NCI-H2227 (cell line): ENCODE results near the gene ADCY6.
A peak's percentile ranks its signal among the peaks of the same experiment; 100 is the strongest.

ENCODE experiments used
- DNase-seq: peaks from one replicate; lab custom pipeline; 2025; ENCODE audit not compliant: unreplicated experiment; lab: John Stamatoyannopoulos, UW

Gene ADCY6

DNA sequence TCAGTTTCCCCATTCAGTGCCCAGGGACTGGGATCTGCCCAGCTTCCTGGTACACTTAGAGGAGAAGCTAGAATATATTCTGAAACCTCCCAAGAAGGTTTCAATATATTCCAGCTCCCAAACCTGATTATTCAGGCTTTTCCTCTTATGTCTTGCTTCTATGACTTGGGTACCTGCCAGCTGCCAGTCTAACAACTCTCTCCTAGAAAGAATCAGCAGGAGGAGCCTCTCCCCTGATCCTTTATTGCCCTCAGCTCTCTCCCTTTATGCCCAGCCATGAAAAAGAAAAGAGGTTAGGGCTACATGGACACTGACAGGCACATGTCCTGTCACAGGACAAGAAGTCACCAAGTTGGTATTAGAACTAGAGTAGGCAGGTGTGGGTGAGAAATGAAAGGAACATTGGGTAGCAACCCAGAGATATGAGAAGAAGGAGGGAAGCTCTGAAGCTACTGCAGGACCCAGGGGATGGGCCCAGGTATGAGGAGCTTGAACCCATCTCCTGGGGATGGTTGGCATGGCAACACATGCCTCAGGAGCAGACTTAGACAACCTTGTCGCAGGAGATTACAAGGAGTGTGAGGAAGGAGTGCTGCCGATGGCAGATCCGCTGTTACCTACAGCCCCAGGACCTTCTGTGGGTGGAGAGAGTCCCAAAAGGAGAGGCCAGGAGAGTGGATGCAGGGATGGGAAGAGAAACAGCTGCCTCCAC, 27.4 kb upstream of the ADCY6 start:
- DNase-seq: no peak

DNA sequence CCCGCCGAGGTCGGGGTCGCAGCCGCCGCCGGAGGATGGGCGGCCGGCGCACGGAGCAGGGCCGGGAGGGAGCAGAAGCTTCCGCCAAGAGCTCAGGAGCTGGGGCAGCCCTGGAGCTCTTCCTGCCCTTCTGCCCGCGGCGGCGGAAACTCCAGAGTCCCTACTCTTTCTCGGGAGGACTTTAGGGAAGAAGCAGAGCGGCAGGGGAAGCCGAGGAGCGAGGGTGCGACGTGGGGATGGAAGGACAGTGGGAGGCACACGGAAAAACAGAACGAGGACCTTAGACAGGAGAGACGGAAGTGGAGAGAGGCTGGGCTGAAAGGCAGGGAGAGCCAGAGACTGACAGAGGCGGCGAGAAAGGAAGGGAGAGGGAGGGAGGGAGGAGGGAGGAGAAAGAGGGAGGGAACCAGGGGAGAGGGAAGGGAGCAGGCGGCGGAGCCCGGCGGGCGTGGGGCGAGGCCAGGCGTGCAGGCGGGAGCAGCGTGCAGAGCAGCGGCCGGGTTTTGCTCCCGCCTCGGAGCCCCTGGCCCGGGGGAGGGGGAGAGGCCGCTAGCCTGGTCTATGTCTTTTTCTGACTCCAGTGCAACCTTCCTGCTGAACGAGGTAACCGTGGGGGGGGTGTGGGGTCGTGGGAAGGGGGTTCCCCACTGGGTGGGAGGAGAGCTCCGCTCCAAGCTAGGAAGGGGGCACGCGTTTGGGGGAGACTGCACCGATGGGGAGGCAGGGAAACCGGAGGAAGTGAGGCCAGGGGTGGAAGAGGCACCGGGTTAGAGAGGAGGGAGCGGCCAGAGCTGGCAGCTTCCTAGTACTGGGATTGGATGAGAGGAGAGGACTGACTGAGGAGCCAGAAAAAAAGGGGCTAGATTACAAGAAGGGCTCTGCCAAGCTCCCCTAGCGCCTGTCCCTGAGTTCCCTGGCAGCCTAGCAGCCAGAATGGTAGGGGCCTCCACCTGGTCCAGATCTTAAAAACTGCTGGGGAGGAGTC, 26.5 kb upstream of the ADCY6 start:
- peak; percentile 81 for DNase-seq

DNA sequence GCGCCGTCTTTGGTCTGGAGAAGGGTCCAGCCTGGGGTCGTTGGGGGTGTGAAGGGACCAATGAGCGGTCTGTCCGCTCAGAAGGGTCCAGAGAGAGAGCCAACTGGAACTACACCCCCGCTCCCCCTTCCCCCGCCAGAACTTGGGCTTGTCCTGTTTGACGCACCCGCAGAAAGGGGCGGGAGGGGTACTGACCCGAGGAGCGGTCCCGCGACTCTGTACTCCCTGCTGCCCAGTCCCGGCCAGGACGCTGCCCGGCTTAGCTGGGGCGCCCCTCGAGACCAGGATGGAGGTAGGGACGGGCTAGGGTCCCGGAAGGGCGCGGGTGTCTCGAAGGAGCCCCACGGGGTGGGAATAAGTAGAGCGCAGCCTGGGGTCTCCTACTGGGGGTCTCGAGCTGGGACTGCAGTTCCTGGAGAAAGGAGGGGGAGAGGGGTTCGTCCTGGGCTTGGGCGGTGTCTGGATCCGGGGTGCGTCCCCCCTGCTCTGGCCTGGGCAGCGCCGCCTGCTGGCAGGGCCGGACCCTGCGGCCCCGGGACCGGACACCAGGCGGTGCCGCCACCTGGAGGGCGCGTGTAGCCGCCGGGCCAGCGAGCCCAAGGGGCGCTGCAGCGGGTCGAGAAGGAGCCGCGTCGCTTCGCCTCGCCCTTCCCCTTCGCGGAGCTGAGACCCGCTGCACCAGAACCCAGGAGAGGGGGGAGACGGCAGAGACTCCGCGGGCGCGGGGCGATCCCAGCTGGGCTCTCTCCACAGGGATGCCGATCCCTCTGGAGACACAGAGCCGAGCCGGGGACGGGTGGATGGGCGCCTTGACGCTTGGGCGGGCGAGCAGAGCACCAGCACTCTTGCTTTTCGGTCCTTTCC, 25.6 kb upstream of the ADCY6 start:
- DNase-seq: peak; percentile 77

DNA sequence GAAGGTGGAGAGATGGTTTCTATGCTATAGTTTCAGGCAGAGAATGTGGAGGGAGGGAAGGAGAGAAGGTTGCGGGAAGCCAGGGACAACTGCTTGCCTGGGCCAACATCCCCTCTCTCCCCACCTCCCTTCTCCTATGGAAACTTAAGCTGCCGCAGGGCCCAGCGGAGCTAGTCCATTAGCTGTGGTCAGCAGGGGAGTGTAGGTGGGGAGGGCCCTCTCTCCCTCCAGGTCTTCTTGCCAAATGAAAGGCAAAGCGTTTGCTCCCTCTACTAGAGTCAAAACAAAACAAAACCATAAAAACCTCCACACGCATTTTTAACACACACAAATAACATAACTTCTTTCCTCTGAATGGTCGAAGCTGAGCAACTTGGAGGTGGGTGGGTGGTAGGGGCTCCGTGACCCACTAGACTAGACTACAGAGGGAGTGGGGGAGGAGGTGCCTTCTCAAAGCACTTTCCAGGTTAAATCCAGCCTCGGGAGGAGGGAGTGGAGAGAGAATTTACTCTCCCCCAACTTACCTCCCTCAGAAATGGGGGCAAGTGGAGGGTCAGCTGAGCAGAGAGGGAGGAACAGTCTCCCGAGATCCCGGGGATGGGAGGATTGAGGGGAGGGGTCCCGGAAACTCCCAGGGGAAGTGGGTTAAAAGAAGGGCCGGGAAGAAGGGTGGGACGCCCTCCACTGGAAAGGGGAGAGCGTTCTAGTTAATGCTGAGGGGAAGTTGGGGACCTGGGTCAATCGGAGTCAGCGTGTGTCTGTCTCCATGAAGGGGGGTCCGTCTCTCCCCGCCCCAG, 24.8 kb upstream of the ADCY6 start:
- DNase-seq: no peak

DNA sequence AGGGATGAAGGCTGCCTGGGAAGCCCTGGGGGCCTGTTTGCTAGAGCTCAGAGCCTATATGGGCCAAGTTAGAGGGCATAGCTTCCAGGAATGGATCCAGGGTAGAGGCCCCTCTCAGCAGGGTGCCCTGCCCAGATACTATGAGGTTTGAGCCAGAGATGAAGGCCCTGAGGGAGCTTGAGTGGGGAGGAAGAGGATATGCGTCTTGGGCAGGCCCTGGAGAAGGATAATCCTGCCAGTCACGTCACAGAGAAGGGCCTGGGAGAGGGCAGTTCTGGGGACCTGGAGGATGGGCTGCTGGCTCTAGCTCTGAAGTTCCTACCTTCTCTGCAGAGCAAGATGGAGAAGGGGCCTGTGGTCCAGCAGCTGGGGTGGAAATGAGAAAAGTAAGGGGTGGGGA, 23.5 kb upstream of the ADCY6 start:
- DNase-seq: no peak

DNA sequence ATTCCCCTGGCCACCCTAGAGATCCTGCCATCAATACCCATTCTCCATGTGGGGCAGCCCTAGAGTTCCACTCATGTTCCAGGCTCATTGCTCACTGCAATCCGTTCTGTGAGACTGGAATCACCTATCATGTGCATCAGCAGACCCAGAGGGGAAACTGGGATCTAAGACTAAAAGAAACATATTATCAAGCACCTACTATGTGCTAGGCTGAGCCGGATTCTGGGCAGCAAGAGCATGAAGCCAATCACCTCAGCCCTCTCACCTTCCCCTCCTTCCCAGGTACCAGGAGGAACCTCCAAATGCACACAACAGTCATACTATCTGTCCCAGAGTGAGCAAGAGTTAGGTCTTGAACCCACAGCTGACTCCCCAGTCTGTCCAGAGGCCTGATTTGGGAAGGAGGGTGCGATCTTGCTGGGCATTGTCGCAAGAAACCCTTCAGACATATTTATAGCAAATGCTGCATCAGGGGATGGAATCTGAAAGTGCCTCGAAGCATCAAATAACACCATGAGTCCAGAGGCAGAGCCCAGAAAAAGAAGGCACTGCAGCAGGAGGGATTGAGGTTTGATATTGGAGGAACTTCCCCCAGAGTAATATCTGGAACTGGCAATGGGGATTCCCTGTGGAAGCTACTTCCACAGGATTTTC, 22.7 kb upstream of the ADCY6 start:
- no peak for DNase-seq

DNA sequence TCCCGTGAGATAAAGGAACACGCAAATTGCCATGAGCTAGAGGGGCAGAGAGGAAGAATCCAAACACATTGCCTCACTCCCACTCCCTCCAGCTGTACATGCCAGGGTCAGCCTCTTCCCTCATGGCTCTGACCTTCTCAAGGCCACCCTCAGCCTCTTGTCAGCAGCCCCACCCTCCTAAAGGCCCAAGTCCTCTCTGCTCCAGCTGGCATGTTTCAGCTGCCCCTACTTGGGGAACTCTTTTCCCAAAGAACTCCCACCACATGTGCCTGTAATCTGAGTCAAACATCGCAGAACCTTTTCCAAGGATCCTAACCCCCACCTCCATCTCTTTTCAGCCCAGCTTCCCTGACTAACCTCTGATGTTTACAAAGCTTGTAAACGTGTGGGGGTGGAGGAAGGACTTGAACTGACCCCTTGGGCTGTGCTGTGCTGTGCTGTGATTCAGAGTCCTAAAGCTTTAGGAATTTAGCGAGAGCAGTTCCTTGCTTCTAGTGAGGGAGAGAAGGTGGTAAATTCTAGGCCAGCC, 22.1 kb upstream of the ADCY6 start:
- DNase-seq: no peak

DNA sequence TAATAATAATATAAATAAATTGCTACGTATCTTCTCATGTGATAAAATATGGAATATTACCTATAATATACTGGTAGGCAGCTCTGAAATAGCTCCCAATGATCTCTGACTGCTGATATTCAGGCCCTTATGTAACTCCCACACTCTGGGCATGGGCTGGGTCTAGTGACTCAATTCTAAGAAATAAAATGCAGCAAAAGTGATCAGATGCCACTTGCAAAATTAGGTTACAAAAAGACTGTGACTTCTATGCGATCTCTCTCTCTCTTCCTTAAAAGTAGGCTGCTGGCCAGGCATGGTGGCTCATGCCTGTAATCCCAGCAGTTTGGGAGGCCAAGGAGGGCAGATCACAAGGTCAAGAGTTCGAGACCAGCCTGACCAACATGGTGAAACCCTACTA, 19.1 kb upstream of the ADCY6 start:
- DNase-seq: no peak

DNA sequence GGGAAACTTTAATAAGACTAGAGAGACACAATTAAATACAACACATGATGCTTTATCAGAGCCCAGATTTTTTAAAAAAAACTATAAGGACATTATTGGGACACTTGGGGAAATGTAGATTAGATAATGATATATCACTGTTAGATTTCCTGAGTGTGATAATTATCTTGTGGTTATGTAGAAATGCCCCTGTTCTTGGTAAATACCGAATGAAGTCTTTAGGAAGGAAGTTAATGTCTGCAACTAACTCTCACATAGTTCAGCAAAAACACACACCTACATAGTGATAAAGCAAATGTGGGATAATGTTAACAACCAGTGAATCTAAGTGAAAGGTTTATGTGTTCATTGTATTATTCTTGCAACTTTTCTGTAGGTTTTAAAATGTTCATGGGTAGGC, 14.8 kb upstream of the ADCY6 start:
- DNase-seq: no peak

DNA sequence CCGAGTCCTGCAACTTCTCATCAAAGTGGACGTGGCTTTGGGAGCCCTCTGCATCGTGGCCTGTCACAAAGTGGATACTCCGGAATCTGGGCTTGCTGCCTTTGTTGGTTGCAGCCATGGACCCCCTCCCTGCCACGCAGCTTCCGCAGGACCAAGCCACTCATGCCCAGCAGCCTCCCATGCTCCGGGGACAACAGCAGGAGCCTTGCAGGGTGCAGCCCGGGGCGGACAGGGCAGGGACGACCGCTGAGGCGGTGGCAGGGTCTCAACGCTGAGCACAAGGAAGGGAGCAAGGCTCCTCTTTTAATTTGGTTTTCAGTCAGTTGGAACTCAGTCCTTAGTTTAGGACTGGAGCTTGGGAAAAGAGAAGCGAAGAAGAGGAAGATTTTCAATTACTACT, 12.1 kb upstream of the ADCY6 start:
- DNase-seq: no peak

DNA sequence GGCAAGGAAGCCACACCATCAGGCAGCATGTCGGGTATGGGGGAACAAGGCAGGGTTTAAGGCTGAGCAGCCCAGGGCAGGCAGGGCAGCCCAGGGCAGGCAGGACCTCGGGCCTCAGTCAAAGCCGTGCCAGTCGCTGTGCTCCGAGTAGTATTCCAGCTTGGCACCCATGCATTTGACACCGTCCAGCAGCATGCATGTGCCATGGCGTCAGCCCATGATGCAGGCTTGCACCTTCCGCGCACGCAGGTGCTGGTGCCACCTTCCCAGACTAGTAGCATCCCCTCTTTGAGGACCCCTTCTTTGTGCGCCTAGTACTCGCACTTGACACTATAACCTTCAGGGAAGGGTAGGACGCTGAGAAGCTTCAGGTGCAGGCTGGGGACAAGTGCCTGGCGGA, 11.6 kb upstream of the ADCY6 start:
- no peak for DNase-seq

DNA sequence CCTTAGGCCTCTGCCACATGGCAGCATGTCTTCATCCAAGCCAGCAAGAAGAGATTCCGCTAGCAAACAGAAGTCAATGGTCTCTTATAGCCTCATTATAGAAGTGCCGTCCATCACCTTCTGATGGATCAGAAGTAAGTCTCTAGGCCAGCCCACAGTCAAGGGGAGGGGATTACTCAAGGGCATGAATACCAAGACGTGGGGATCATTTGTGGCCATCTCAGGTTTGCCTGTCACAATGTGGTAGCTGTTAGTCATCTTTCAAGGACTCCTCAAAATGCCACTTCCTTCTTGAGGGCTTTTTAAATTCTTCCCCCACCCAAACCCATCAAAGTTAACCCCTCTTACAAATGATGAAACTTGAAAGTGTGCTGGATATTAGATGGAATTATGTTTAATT, 8.1 kb upstream of the ADCY6 start:
- no peak for DNase-seq

DNA sequence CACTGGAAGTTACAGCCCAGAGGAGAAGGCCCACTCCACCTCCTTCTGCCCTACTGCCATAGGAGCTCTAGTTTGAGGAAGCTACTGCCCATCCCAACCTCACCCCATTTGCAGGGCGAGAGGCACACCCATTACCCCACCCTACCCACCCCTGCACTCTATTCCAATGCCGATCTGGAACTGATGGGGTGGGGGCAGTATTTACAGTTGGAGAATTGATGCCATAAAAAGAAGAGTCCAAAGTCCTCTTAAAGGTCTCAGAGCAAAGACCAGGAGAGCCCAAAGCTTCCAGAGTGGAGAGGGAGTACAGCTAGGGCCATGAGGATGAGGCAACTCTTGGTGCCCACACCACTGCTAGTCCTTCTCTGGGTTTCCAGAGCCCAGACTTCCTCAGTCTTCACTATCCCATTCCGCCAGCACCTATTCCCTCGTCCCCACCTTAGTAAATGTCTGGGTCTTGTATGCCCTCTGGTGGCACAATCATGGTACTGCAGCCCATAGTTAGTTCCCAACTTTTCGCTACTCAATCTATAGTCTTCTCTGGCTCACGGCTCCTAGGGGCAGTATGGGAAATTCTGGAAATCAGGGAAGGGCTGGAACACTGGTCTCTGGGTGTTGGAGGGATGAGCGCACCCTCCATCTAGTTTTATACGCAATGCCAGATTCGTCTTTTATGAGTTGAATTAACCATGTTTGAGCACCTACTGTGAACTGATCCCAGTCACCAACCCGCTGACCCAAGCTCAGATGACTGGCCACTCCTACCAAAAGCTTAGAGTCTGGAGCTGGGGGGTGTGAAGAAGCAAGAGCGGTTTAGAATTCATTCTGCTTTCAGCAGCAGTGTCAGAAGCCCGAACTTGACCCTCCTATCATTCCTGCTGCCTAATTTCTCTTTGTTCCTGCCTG, 6.9 kb upstream of the ADCY6 start:
- peak; percentile 72 for DNase-seq

DNA sequence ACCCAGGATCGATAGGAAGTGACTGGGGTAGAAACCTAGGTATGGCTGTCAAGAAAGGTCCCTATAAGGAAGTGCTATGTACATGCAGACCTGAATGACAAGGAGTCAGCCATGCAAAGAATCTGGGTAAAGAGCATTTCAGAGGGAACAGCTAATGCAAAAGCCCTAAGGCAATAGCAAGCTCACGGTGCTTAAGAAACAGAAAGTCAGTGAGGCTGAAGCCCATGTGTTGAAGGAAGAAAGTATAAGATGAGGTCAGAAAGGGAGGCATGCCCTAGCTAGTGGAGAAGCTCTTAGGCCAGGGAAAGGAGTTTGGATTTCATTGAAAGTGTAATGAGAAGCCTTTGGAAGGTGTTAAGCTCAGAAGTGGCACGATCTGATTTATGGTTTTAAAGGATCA, 6.0 kb upstream of the ADCY6 start:
- no peak for DNase-seq

DNA sequence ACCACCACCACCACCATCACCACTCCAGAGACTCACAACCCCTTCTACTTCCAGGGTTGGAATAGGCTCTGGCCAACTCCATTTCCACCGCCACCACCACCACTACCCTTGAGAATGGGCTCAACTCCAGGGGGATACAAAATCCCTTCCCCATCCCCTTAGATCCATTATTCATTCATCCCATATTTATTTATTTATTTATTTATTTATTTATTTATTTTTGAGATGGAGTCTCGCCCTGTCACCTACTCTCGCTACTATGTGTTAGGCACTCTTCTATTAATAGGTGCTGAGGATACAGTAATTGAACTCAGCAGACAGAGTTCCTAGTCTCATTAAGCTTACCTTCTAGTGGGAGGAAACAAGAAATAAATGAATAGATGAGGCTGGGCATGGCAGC, 4.8 kb upstream of the ADCY6 start:
- DNase-seq: no peak

DNA sequence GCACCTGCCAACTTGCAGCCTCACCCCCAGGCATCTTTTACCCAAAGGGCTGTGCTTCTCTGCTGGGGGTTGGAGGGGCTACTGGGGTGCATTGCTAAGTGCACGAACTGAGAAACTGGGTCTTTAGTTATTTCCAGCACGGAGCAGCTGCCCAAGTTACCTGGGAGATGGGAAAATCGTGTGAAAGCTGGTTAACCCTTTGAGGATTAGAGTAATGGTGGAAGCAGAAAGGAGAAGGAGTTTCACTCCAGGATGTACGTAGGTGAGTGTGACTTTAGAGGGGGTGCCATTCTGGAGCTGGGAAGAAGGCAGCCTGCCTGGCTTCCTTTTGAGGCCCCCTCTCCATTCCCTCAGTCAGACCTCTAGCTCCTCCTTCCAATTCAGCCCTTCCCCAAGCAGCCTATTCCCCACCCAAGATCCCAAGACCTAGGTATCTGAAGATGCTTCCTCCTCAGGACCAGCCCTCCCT, 1.0 kb upstream of the ADCY6 start:
- no peak for DNase-seq

DNA sequence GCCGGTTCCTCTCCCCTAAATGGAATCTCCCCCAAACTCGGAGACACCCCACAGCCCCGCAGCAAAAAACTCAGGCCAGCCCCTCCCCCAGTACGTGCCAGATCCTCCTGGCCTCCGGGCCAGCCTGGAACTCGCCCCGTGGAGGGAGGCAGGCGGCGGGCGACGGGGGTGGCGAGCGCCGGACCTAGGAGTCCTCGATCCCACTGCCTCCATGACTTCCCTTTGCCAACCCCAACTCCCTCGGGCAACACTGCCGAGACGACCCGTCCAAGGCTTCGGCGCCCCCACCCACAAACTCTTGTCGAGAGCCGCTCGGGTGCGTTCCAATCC, 400 bp downstream of the ADCY6 start:
- DNase-seq: no peak

DNA sequence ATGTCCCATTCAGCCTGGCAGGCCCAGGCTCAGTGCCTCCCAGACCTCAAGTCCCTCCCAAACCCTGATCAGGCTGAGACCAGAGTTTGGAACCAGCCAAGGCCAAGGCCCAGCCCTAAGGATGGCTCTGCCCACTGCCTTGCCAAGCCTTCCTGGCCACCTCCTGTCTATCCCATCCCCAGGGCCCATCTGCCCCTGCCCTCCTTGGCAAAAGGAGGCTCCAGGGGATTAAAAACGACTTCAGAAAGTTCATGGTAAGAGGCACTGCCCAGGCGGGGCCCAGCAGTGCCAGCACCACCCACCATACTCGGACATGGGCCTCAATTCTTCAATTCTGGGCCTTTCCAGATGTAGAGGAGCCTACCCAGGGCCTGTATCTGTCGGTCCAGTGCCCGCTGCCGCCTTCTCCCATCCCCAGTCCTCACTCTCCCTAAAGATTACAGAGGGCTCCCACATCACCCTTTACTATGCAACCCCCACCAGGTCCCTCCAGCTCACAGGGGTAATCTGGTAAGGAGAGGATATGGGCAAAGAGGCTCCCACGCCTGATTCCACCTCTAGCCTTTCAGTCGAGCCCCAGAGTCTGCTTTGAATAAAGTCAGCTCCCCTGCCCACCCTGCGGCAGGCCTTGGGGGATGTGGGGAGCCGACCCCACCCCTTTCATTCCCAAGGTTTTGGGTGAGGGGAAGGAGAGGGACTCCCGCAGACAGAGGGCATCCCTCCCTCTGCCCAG, 932 bp downstream of the ADCY6 start:
- no peak for DNase-seq
